ENCODE data around the gene FGF4.

Gene FGF4

DNA sequence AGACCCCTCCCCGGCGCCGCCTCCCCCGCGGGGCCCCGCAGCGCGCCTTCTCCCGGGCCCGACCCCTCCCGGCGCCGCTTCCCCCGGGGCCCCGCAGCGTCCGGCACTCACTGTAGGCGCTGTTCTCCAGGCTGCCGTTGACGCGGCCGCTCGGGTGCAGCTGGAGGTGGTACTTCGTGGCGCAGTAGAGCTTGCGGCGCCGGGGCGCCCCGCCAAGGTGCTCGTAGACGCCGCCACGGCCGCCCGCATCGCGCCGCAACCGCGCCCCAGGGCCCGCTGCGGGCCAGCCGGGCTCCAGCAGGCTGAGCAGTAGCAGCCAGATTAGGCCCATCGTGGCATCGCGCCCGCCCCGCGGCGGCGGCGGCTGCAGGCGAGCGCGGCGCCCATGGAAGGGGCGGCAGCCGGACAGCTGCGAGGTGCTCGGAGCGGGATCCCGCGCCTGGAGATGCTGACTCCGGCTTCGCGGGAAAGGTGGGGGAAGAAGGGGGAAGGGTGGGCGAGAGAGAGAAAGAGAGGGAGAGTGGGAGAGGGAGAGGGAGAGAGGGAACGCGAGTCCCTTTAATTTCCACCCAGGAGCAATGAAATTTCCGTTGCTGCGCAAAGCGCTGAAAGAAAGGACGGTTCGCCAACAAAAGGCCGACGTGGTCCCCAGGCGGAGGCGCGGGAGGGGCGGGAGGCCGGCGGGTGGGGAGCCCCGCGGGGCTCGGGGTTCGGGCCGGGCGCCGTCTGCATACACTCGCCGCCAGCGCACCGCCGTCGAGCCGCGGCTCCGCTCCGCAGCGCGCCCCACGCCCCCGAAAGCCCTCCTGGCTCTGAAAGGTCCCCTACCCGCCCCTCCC, 43.7 kb upstream of the FGF4 start, which contains the start of gene FGF3:
TSS of gene FGF3 (minus strand) at position 814 of the 839 bp plus-strand sequence. CDS start at position 331, 483 bp downstream.
- TF ChIP-seq, protein P1, sequence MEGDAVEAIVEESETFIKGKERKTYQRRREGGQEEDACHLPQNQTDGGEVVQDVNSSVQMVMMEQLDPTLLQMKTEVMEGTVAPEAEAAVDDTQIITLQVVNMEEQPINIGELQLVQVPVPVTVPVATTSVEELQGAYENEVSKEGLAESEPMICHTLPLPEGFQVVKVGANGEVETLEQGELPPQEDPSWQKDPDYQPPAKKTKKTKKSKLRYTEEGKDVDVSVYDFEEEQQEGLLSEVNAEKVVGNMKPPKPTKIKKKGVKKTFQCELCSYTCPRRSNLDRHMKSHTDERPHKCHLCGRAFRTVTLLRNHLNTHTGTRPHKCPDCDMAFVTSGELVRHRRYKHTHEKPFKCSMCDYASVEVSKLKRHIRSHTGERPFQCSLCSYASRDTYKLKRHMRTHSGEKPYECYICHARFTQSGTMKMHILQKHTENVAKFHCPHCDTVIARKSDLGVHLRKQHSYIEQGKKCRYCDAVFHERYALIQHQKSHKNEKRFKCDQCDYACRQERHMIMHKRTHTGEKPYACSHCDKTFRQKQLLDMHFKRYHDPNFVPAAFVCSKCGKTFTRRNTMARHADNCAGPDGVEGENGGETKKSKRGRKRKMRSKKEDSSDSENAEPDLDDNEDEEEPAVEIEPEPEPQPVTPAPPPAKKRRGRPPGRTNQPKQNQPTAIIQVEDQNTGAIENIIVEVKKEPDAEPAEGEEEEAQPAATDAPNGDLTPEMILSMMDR (IDR thresholded peaks at IDR 0.05; ENCODE audit: control insufficient read depth, insufficient read depth, low read depth, low read length, missing control alignments) = no peak
- DNase-seq (ENCODE audit: low read depth) = no peak
- H3K4me3 ChIP-seq (ENCODE audit: control insufficient read depth, low read depth, low read length) = no peak within 1 kb of the TSS

DNA sequence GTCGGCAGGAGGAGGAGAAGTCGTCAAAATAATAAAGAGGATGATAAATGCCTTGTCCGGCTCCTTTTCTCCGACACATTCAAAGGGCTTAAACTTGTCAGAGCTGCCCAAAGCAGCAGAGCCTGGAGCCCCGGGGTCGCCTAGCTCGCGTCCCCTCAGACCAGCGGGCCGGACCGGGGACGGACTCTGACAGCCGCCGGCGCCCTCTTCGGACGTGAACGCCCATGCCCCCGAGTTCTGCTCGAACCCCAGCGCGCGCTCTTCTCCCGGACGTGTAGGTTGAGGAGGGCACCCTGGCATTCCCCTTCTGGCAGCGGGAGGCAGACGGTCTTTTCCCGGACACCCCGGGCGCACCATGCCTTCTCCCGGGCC, 43.1 kb upstream of the FGF4 start:
- no peak overlapping the region for H3K4me3 ChIP-seq (ENCODE audit: control insufficient read depth, low read depth, low read length)
- TF ChIP-seq, protein P1 (IDR thresholded peaks at IDR 0.05; ENCODE audit: control insufficient read depth, insufficient read depth, low read depth, low read length, missing control alignments) = no peak
- DNase-seq (ENCODE audit: low read depth) = no peak

DNA sequence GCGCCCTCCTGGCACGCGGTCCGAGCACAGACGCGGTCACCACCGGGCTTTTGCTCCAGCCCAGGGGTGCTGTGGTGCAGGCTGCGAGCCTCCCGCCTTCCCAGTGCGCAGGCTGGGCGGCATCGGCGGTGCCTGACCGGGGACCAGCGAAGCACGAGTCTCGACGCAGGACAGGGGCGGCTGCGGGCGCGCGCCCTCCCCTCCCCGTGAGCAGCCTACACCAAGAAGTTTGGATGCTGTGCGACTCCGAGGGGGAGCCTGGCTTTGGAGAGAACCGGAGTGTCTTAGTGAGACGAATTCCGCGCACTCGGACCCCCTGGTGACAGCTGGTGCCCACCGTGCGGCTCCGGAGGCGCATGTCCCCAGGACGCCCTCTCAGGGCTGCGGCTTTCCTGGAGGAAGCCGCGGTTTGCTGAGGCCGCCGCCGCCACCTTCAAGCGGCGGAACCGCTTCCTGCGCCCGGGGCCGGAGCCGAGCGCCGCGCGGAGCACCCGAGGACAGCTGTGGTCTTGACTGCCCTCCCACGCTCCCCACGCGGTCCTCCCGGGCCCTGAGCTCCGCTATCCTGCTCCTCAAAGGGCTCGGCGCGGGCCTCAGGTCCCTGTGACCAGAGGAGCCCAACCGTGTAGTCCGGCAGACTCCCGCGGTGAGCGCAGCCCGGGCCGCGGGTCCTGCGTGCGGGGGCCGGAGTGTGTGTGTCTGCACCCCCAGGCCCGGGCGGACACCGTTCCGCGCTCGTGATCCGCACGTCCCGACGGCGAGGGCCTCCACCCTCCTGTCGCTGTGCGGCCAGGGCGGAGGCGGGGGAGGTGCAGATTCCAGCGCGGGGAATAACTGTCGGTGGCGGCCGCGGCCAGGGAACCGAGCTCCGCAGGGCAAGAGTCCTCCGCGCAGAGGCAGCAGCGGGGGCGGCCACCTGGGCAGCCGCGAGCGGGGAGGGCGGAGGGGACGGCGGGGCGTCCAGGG, 42.4 kb upstream of the FGF4 start:
- TF ChIP-seq, protein P1 (IDR thresholded peaks at IDR 0.05; ENCODE audit: control insufficient read depth, insufficient read depth, low read depth, low read length, missing control alignments) = no peak
- DNase-seq (ENCODE audit: low read depth) = no peak
- H3K4me3 ChIP-seq (ENCODE audit: control insufficient read depth, low read depth, low read length) = no peak overlapping the region

DNA sequence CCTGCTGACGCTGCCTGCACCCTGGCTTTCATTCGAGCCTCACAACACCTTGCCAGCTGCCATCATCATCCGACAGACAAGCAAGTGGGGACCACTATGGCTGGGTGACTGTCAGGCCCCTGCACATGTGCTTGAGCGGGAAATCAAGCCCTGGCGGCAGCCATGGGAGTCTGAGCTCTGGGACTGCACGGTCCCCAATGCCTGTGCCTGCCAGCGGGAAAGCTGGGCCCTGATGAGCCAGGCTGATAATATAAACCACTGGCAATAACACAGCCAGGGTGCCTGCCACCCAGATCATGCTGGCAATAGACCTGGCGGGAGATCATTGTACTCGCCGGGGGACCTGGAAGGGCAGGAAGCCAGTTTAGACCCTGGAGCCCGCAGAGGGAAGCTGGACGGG, 41.5 kb upstream of the FGF4 start:
- no peak overlapping the region for H3K4me3 ChIP-seq (ENCODE audit: control insufficient read depth, low read depth, low read length)
- DNase-seq (ENCODE audit: low read depth) = no peak
- TF ChIP-seq, protein P1 (IDR thresholded peaks at IDR 0.05; ENCODE audit: control insufficient read depth, insufficient read depth, low read depth, low read length, missing control alignments) = no peak

DNA sequence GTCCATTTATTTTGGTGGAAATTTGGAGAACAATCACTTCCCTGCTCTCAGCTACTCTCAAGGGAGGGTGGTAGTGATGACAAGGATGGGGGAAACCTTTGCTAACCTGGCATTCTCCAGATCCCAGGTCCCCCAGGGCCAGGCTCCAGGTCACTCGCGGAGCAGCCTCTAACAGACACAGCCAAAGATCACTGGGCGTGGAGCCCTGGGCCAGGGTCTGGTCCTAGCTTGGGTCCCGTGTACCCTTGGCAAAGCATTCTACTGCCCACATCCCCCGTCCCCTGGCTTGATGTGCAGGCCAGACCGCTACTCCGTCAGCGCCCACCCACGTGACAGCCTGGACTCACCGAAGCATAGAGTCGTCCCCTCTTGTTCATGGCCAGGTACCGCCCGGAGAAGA, 40.8 kb upstream of the FGF4 start:
- H3K4me3 ChIP-seq (ENCODE audit: control insufficient read depth, low read depth, low read length) = no peak overlapping the region
- no peak for DNase-seq (ENCODE audit: low read depth)
- TF ChIP-seq, protein P1 (IDR thresholded peaks at IDR 0.05; ENCODE audit: control insufficient read depth, insufficient read depth, low read depth, low read length, missing control alignments) = no peak

DNA sequence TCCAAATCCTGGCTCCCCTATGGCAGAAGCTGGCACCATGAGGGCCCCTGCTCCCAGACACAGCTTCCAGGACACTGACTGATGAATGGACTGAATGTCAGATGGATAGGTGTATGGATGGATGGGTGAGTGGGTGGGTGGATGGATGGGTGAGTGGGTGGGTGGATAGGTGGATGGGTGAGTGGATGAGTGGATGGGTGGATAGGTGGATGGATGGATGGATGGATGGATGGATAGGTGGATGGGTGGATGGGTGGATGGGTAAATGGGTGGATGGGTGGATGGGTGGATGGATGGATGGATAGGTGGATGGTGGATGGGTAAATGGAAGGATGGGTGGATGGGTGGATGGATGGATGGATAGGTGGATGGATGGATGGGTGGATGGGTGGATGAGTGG, 39.8 kb upstream of the FGF4 start:
- no peak for DNase-seq (ENCODE audit: low read depth)
- no peak overlapping the region for H3K4me3 ChIP-seq (ENCODE audit: control insufficient read depth, low read depth, low read length)
- TF ChIP-seq, protein P1 (IDR thresholded peaks at IDR 0.05; ENCODE audit: control insufficient read depth, insufficient read depth, low read depth, low read length, missing control alignments) = no peak
